ENCODE data around the gene CARTPT. TPM values are rescaled to one million over a fixed set of nuclear protein-coding genes. Genes with fewer than 3 reads are reported as not detected.

CARTPT gene
- total and polyA plus RNA-seq, 10 of the 15 experiments (the other 5 are each of a cell fraction or from before 2014, with no cell fraction given), result not detected

DNA sequence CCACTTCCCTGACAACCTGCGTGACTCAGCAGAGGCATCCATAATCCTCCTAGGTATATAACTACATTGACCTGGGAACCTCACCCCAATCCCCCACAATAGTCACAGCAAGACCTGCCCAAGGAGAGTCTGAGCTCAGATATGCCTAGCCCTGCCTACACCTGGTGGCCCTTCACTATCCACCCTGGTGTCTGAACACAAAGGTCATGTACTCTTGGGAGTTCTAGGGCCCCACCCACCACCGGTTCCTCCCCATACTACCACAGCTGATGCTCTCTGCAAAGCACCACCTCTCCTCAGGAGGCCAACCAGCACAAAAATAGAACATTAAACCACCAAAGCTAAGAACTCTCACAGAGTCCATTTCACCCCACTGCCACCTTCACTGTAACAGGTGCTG, 34.8 kb upstream of the CARTPT start:
- Histone ChIP-seq H3K36me3 (ENCODE audit: control insufficient read depth in 2 of 2, insufficient read depth in 2 of 2, low read length in 1 of 2) (no peaks in the 10 kb centered on the region), H3K27me3 (replicated peaks in 1 of 2; ENCODE audit: control insufficient read depth in 2 of 2, insufficient read depth in 2 of 2, low read length in 1 of 2) (peaks cover 0 to 3% of the 10 kb centered on the region in 2 experiments; a peak in 1 of 4 replicates), H3K9ac (ENCODE audit: control insufficient read depth, insufficient read depth, low read length) (no peak overlapping the region), H4K20me1 (ENCODE audit: control insufficient read depth, insufficient read depth) (no peaks in the 10 kb centered on the region), H2AFZ (ENCODE audit: control insufficient read depth, low read depth, low read length) (no peak overlapping the region), H3K4me2 (ENCODE audit: control insufficient read depth, insufficient read depth) (no peak overlapping the region), H3K4me1 (ENCODE audit: control insufficient read depth, insufficient read depth, low read length) (no peaks in the 10 kb centered on the region), H3K27ac (ENCODE audit: control insufficient read depth, insufficient read depth) (no peak overlapping the region), H3K4me3 (no peak overlapping the region), H3K79me2 (ENCODE audit: control insufficient read depth, insufficient read depth, low read length) (no peaks in the 10 kb centered on the region), H3K9me3 (replicated peaks; ENCODE audit: control insufficient read depth, insufficient read depth, low read length) (no peaks in the 10 kb centered on the region)
- 46% methylated on average over 2 of the region's 2 CpGs for WGBS (ENCODE audit: insufficient coverage, insufficient replicate concordance, low lambda C conversion rate, missing lambda C conversion rate)
- ChIA-PET RAD21 (ENCODE audit: unreplicated experiment) (no interaction called here), CTCF (no interaction called here), SMC1A (ENCODE audit: uncharacterized antibody, unreplicated experiment) (no interaction called here), POLR2A (no interaction called here)
- BruUV-seq (replicated peaks), result no TSS peak
- TF ChIP-seq ZZZ3 (IDR thresholded peaks at IDR 0.05; ENCODE audit: control insufficient read depth, insufficient read length, low read depth) (no peak), RAD21 (IDR thresholded peaks at IDR 0.05; ENCODE audit: insufficient read depth, low read depth, low read length) (no peak), LARP7 (IDR thresholded peaks at IDR 0.05) (no peak), BACH1 (IDR thresholded peaks at IDR 0.05; ENCODE audit: borderline replicate concordance) (no peak), SREBF1 (IDR thresholded peaks at IDR 0.05; ENCODE audit: low read length) (no peak), SREBF2 (IDR thresholded peaks at IDR 0.05; ENCODE audit: low read length) (no peak), SP1 (IDR thresholded peaks at IDR 0.05; ENCODE audit: low read depth, low read length) (no peak), CHD1 (IDR thresholded peaks at IDR 0.05; ENCODE audit: low read depth, low read length) (no peak), CREM (IDR thresholded peaks at IDR 0.05; ENCODE audit: low read depth) (no peak), CBFB (IDR thresholded peaks at IDR 0.05; ENCODE audit: low read depth) (no peak), EED (IDR thresholded peaks at IDR 0.05; ENCODE audit: low read depth) (no peak), ZBED1 (IDR thresholded peaks at IDR 0.05; ENCODE audit: borderline replicate concordance) (no peak), PAX5 (IDR thresholded peaks at IDR 0.05; ENCODE audit: borderline replicate concordance, low read depth, low read length) (no peak), KLF5 (IDR thresholded peaks at IDR 0.05; ENCODE audit: partially characterized antibody) (no peak), HDAC6 (IDR thresholded peaks at IDR 0.05; ENCODE audit: unreplicated experiment) (no peak)
- TF ChIP-seq, protein P1, sequence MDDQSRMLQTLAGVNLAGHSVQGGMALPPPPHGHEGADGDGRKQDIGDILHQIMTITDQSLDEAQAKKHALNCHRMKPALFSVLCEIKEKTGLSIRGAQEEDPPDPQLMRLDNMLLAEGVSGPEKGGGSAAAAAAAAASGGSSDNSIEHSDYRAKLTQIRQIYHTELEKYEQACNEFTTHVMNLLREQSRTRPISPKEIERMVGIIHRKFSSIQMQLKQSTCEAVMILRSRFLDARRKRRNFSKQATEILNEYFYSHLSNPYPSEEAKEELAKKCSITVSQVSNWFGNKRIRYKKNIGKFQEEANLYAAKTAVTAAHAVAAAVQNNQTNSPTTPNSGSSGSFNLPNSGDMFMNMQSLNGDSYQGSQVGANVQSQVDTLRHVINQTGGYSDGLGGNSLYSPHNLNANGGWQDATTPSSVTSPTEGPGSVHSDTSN (IDR thresholded peaks at IDR 0.05; ENCODE audit: insufficient replicate concordance, low read depth, low read length), result no peak
- TF ChIP-seq, protein P2, sequence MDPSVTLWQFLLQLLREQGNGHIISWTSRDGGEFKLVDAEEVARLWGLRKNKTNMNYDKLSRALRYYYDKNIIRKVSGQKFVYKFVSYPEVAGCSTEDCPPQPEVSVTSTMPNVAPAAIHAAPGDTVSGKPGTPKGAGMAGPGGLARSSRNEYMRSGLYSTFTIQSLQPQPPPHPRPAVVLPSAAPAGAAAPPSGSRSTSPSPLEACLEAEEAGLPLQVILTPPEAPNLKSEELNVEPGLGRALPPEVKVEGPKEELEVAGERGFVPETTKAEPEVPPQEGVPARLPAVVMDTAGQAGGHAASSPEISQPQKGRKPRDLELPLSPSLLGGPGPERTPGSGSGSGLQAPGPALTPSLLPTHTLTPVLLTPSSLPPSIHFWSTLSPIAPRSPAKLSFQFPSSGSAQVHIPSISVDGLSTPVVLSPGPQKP (IDR thresholded peaks at IDR 0.05; ENCODE audit: low read depth, low read length), result no peak
- TF ChIP-seq, protein P3, sequence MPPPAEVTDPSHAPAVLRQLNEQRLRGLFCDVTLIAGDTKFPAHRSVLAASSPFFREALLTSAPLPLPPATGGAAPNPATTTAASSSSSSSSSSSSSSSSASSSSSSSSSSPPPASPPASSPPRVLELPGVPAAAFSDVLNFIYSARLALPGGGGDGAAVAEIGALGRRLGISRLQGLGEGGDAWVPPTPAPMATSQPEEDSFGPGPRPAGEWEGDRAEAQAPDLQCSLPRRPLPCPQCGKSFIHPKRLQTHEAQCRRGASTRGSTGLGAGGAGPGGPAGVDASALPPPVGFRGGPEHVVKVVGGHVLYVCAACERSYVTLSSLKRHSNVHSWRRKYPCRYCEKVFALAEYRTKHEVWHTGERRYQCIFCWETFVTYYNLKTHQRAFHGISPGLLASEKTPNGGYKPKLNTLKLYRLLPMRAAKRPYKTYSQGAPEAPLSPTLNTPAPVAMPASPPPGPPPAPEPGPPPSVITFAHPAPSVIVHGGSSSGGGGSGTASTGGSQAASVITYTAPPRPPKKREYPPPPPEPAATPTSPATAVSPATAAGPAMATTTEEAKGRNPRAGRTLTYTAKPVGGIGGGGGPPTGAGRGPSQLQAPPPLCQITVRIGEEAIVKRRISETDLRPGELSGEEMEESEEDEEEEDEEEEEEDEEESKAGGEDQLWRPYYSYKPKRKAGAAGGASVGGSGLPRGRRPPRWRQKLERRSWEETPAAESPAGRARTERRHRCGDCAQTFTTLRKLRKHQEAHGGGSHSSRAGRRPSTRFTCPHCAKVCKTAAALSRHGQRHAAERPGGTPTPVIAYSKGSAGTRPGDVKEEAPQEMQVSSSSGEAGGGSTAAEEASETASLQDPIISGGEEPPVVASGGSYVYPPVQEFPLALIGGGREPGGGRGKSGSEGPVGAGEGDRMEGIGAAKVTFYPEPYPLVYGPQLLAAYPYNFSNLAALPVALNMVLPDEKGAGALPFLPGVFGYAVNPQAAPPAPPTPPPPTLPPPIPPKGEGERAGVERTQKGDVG (CRISPR knock-in tag; IDR thresholded peaks at IDR 0.05), result no peak
- in situ Hi-C loops (cut with MboI), result no loop called here
- DNase-seq (ENCODE audit: low read depth, low spot score) (no peak), ATAC-seq (no peak), FAIRE-seq (no peak)
- intact Hi-C loops (cut with micrococcal nuclease; ENCODE audit: unreplicated experiment), result no loop called here

Data from GM12878 (cell line).